Astrocyte of the cerebellum (primary cell): Measurements from ENCODE around the gene MYRF.
A peak's percentile ranks its signal among the peaks of the same experiment; 100 is the strongest.

ENCODE experiments used
- DNase-seq: peaks from one replicate; pipeline ENCODE4 v3.0.0-alpha.2; 2011; ENCODE audit warnings: low read depth
- H3K4me3 ChIP-seq: 2 replicates; pipeline ENCODE4 v1.5.1; 2011; ENCODE audit warnings: mild to moderate bottlenecking, low read depth, low read length, moderate library complexity
- in situ Hi-C: cut with HindIII; loops from 2 replicates; pipeline ENCODE4 v1.10.0; 2017; ENCODE audit warnings: low sequenced_read_pairs
- TF ChIP-seq, protein P1 (sequence below): IDR thresholded peaks from 2 replicates; pipeline ENCODE4 v1.5.1; 2012; ENCODE audit warnings: low read length, low read depth, moderate library complexity, mild to moderate bottlenecking; ENCODE audit errors: missing control alignments

MYRF gene

DNA sequence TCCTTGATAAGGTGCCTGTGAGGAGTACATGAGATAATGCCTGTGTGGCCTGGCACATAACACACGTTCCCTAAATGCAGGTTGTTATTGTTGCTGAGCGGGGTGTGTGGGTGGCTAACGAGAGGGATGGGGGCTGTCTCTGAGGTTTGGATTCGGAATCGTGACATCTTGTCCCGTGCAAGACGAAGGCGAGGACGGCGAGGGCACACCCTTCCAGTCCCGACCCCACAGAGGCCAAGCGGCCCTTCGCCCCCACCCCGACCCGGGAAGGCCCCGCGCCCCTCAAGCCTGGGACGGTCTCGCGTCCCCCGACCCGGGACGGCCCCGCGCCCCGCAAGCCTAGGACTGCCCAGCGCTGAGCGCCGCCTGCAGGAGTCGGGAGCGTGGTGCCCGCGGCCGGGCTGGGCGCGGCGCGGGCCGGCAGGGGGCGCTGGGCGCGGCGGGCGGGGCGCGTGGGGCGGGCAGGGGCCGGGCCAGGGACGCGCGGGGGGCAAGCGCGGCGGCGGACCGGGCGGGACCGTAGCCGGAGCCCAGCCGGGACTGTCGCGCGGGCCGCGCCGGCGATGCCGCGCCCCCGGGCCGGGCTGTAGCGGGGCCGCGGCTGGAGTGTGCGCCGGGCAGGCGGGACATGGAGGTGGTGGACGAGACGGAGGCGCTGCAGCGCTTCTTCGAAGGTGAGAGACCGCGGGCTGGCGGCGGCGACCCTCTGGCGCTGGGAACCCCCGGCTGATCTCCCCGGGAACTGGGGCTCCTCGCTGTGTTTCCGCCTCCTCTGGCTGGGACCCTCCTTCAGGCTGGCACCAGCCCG lies at the start of gene MYRF:
TSS of gene MYRF (plus strand) at position 520 of the 808 bp plus-strand sequence. CDS start at position 629, 109 bp downstream.
- in situ Hi-C loops, result no loop called here

DNA sequence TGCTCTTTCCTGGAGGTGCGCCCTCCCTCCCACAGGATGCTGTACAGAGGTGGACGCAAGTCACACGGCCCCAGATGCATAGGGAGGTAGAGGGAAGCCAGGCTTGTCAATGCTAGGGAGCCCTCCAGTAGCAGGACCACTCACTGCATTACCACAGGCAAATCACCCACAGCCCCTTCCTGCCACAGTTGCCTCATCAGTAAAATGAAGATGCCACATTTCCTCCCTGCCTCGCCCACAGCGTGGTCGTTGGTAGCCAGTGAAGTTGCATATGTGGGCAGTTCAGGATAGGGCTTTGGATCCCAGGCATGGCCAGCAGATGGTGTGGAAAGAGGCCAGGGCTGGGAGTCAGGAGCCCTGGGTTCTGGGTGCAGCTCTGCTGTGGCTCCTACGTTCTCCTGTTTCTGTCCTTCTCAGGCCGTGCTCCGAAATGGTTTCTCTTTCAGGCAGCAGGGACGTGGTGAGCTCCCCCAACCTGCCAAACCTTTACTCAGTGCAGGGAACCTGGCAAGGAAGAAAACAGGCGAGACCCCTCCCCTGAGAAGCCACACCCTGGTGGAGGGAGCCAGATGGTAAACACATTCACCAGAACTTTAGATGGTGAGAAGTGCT lies 49.6 kb upstream of the MYRF start:
- H3K4me3 ChIP-seq, result no peak overlapping the region
- TF ChIP-seq, protein P1, sequence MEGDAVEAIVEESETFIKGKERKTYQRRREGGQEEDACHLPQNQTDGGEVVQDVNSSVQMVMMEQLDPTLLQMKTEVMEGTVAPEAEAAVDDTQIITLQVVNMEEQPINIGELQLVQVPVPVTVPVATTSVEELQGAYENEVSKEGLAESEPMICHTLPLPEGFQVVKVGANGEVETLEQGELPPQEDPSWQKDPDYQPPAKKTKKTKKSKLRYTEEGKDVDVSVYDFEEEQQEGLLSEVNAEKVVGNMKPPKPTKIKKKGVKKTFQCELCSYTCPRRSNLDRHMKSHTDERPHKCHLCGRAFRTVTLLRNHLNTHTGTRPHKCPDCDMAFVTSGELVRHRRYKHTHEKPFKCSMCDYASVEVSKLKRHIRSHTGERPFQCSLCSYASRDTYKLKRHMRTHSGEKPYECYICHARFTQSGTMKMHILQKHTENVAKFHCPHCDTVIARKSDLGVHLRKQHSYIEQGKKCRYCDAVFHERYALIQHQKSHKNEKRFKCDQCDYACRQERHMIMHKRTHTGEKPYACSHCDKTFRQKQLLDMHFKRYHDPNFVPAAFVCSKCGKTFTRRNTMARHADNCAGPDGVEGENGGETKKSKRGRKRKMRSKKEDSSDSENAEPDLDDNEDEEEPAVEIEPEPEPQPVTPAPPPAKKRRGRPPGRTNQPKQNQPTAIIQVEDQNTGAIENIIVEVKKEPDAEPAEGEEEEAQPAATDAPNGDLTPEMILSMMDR, result no peak
- DNase-seq, result no peak
- in situ Hi-C loops, result no loop called here

More for the DNA sequence above, at the start of gene MYRF:
- TF ChIP-seq, protein P1, result peak; percentile 51
- peak within 1 kb of the TSS; percentile 42 for H3K4me3 ChIP-seq
- no peak for DNase-seq

DNA sequence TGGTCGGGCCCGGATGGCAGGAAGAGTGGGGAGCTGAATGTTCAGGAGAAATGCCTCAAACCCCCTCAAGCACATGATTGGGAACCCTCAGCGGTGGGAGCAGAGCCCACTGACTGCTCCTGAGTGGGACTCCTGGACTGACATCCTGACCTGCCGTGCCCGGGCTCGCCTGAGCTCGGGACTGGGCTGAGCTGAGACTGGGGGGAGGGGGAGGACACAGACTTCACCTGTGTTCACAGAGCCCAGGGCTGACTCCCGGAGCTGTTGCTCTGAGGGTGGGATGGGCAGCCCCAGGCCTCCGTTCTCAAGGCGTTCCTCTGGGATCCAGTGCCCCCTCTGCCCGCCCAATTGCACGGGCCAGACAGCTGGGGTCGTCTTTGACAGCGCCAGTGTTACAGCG lies 47.6 kb upstream of the MYRF start:
- no peak overlapping the region for H3K4me3 ChIP-seq
- in situ Hi-C loops, result no loop called here
- DNase-seq, result no peak
- TF ChIP-seq, protein P1, result no peak

DNA sequence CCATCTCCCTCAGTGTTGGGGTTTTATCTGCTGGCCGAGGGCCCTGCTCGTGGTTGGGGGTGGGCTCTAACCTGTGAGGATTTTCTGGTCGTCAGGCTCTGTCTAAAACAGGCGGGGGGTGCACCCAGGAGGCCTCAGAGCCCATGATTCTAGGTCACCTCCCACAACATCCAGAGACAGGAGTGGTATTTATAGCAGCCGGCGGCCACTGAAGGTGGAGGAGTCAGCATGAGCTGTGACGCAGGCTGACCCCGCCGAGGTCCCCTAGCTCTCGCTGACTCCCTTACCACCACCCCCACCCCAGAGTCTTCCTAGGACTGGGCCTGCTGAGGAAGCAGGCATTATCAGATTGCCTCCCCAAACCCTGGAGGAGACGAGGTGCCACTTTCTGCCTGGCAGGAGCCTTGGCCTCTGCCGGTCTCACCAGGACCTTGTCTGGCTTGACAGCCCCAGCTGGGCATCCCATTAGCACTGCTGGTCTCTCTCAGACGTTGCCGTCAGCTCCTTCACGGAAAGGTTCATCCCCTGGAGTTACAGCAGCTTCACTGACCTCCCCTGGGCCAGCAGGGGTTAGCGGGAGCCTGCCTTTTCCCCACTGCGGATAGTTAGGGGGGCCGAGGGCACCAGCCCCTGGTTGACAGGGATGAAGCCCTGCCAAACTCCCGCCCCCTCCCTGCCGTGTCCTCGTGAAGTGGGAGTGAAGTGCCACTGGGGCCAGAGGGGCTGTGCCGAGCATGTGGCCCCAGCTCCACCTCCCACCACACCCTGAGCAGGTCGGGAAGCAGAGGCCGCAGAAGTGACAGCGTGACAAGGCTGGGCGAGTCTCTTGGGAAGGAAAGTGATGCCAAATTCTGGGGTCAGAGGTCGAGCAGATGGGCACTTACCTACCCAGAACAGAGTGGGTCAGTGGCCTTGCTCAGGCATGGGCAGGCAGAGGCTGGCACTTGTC lies 45.7 kb upstream of the MYRF start:
- H3K4me3 ChIP-seq, result no peak overlapping the region
- in situ Hi-C loops, result no loop called here
- no peak for DNase-seq
- TF ChIP-seq, protein P1, result no peak

DNA sequence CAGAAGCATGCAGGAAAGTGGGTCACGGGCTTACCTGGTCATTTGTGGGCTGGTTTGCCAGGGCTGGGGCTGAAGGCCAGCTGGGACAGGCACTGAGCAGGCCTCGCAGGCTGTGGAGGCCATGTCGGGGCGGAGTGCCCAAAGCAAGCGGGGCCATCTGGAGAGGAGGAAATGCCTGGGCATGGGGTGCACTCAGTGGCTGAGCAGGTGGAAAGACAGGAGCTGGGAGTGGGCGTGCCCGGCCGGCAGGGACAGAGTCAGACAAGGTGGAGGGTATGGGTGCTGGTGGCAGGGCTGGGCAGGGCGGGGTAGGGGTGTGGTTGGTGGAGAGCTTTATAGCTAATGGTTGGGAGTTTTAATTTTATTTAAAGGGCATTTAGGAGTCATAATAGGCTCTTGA lies 44.9 kb upstream of the MYRF start:
- in situ Hi-C loops, result no loop called here
- TF ChIP-seq, protein P1, result no peak
- H3K4me3 ChIP-seq, result no peak overlapping the region
- DNase-seq, result no peak

DNA sequence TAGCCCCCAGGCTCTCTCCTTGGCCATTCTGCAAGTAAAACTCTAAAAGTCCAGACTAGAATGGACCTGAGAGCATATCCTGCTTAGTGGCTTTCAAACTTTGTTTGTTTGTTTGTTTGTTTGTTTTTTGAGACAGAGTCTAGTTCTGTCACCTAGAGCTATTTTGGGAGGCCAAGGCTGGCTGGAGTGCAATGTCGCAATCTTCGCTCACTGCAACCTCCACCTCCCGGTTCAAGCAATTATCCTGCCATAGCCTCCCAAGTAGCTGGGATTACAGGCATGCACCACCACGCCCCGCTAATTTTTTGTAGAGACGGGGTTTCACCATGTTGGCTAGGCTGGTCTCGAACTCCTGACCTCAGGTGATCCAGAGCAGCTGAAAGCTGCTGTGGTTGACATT lies 43.3 kb upstream of the MYRF start:
- in situ Hi-C loops, result no loop called here
- no peak overlapping the region for H3K4me3 ChIP-seq
- DNase-seq, result no peak

More for the DNA sequence above, 43.3 kb upstream of the MYRF start:
- TF ChIP-seq, protein P1, result no peak
